ENCODE data around the gene PATE3. TPM values are rescaled to one million over a fixed set of nuclear protein-coding genes. Genes with fewer than 3 reads are reported as not detected.

The PATE3 gene
- total and polyA plus RNA-seq, 2 donors (not counting 1 experiment from before 2014, with no cell fraction given) = not detected

DNA sequence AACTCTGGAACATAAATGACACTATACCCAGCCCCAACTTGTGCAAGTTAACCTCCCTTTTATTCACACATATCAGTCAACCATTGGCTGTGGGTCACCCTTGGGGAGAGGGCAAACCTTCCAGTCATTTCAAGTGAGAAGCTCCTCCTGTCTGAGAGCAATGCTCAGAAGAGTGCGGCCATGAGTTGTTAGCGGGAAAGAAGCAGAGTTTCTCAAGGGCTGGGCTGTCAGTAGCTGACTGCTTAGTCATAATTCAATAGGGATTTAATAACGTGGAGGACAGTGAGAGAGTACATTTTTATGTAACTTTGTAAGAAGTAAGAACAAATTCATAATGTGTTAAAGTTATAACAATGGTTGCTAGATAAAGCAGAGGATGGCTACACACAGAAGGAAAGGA is 14.4 kb upstream of the PATE3 start:
- Histone ChIP-seq H3K4me3 (replicated peaks in 1 of 4; ENCODE audit: control extremely low read depth in 1 of 4, insufficient read depth in 1 of 4, low read depth in 3 of 4, low read length in 4 of 4) (no peak overlapping the region), H3K27ac (ENCODE audit: insufficient read depth, low read length) (no peak overlapping the region), H3K4me1 (ENCODE audit: control insufficient read depth, extremely low read depth, insufficient read depth, low read length) (no peaks in the 10 kb centered on the region), H3K9ac (ENCODE audit: insufficient read depth, low read length) (no peak overlapping the region), H3K79me2 (ENCODE audit: control insufficient read depth, insufficient read depth, low read length) (no peaks in the 10 kb centered on the region), H2AFZ (ENCODE audit: low read length) (no peak overlapping the region), H4K20me1 (ENCODE audit: control insufficient read depth, extremely low read depth, insufficient read depth, low read length) (no peaks in the 10 kb centered on the region), H3K27me3 (ENCODE audit: control insufficient read depth, insufficient read depth, low read length) (no peaks in the 10 kb centered on the region), H3K4me2 (ENCODE audit: extremely low read depth, insufficient read depth, low read length) (no peak overlapping the region), H3K9me3 (ENCODE audit: control insufficient read depth, insufficient read depth, low read depth, low read length) (no peaks in the 10 kb centered on the region), H3K36me3 (ENCODE audit: control insufficient read depth, insufficient read depth, low read length) (no peaks in the 10 kb centered on the region)
- TF ChIP-seq, protein P1, sequence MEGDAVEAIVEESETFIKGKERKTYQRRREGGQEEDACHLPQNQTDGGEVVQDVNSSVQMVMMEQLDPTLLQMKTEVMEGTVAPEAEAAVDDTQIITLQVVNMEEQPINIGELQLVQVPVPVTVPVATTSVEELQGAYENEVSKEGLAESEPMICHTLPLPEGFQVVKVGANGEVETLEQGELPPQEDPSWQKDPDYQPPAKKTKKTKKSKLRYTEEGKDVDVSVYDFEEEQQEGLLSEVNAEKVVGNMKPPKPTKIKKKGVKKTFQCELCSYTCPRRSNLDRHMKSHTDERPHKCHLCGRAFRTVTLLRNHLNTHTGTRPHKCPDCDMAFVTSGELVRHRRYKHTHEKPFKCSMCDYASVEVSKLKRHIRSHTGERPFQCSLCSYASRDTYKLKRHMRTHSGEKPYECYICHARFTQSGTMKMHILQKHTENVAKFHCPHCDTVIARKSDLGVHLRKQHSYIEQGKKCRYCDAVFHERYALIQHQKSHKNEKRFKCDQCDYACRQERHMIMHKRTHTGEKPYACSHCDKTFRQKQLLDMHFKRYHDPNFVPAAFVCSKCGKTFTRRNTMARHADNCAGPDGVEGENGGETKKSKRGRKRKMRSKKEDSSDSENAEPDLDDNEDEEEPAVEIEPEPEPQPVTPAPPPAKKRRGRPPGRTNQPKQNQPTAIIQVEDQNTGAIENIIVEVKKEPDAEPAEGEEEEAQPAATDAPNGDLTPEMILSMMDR (conservative IDR thresholded peaks at IDR 0.05 in 1 of 2, IDR thresholded peaks at IDR 0.05 in 1 of 2; ENCODE audit: low read depth in 1 of 2, low read length in 2 of 2) = no peak
- TF ChIP-seq EZH2 (IDR thresholded peaks at IDR 0.05; ENCODE audit: low read length, missing control alignments) = no peak
- DNase-seq (ENCODE audit: low read depth in 2 of 2) = peak in 1 of 2 donors; percentile 76

DNA sequence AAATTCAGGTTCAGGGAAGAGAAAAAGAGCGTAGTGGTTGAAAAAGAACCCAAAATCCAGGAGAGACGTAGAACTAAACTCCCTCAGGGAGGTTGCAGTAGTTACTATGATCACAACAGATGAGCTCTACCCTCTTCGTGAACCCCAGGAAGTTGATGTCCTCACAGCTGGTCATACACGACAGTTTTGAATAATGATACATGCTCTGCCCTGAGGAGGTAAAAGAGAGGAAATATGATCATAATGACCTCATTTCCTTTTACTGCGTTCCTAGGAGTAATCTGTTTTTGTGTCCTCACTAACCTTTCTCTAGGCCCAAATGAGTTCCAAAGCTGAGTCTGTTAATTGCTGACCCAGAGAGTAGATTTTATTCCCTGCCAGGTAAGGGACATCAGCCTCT is 10.6 kb upstream of the PATE3 start:
- H2AFZ ChIP-seq (ENCODE audit: low read length) = no peak overlapping the region

DNA sequence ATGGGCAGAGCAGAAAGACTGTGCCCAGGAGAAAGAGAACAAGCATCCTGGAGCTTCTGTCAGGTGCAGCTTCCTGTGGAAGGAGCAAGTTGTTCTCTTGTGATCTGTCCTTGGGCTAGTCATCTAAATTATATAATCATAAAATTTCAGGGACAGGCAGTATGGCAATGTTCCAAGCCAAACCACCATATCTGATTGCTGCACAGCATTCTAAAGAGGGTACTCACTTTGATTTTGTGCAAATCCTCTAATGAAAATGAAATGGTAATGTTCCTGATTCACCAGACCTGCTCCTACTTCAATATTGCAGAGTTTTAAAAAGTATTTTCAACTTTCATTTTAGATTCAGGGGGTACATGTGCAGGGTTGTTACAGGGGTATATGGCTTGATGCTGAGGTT is 9.2 kb upstream of the PATE3 start, which contains the start of gene PATE2:
TSS of gene PATE2 (minus strand) at position 101 of the 400 bp plus-strand sequence. CDS start at position 46, 55 bp downstream.
- no peak for DNase-seq (ENCODE audit: low read depth in 2 of 2)
- Histone ChIP-seq H3K79me2 (ENCODE audit: control insufficient read depth, insufficient read depth, low read length) (no peaks in the 10 kb centered on the region), H3K4me3 (replicated peaks in 1 of 4; ENCODE audit: control extremely low read depth in 1 of 4, insufficient read depth in 1 of 4, low read depth in 3 of 4, low read length in 4 of 4) (no peak within 1 kb of the TSS), H3K9ac (ENCODE audit: insufficient read depth, low read length) (no peak within 1 kb of the TSS), H3K4me2 (ENCODE audit: extremely low read depth, insufficient read depth, low read length) (no peak within 1 kb of the TSS), H3K36me3 (ENCODE audit: control insufficient read depth, insufficient read depth, low read length) (no peaks in the 10 kb centered on the region), H3K4me1 (ENCODE audit: control insufficient read depth, extremely low read depth, insufficient read depth, low read length) (no peaks in the 10 kb centered on the region), H3K9me3 (ENCODE audit: control insufficient read depth, insufficient read depth, low read depth, low read length) (no peaks in the 10 kb centered on the region), H3K27me3 (ENCODE audit: control insufficient read depth, insufficient read depth, low read length) (no peaks in the 10 kb centered on the region), H4K20me1 (ENCODE audit: control insufficient read depth, extremely low read depth, insufficient read depth, low read length) (no peaks in the 10 kb centered on the region), H2AFZ (ENCODE audit: low read length) (no peak within 1 kb of the TSS), H3K27ac (ENCODE audit: insufficient read depth, low read length) (no peak within 1 kb of the TSS)
- TF ChIP-seq, protein P1 (conservative IDR thresholded peaks at IDR 0.05 in 1 of 2, IDR thresholded peaks at IDR 0.05 in 1 of 2; ENCODE audit: low read depth in 1 of 2, low read length in 2 of 2) = no peak
- TF ChIP-seq EZH2 (IDR thresholded peaks at IDR 0.05; ENCODE audit: low read length, missing control alignments) = no peak

More for the DNA sequence above, 10.6 kb upstream of the PATE3 start:
- no peak overlapping the region for H3K9ac ChIP-seq (ENCODE audit: insufficient read depth, low read length)
- H3K79me2 ChIP-seq (ENCODE audit: control insufficient read depth, insufficient read depth, low read length) = no peaks in the 10 kb centered on the region
- no peaks in the 10 kb centered on the region for H3K27me3 ChIP-seq (ENCODE audit: control insufficient read depth, insufficient read depth, low read length)
- no peaks in the 10 kb centered on the region for H3K36me3 ChIP-seq (ENCODE audit: control insufficient read depth, insufficient read depth, low read length)
- no peak overlapping the region for H3K4me3 ChIP-seq (replicated peaks in 1 of 4; ENCODE audit: control extremely low read depth in 1 of 4, insufficient read depth in 1 of 4, low read depth in 3 of 4, low read length in 4 of 4)
- no peak overlapping the region for H3K27ac ChIP-seq (ENCODE audit: insufficient read depth, low read length)
- H3K4me2 ChIP-seq (ENCODE audit: extremely low read depth, insufficient read depth, low read length) = no peak overlapping the region
- peak in 1 of 2 donors; percentile 79 for DNase-seq (ENCODE audit: low read depth in 2 of 2)
- no peaks in the 10 kb centered on the region for H3K9me3 ChIP-seq (ENCODE audit: control insufficient read depth, insufficient read depth, low read depth, low read length)
- no peaks in the 10 kb centered on the region for H3K4me1 ChIP-seq (ENCODE audit: control insufficient read depth, extremely low read depth, insufficient read depth, low read length)
- TF ChIP-seq, protein P1 (conservative IDR thresholded peaks at IDR 0.05 in 1 of 2, IDR thresholded peaks at IDR 0.05 in 1 of 2; ENCODE audit: low read depth in 1 of 2, low read length in 2 of 2) = no peak
- no peak for TF ChIP-seq EZH2 (IDR thresholded peaks at IDR 0.05; ENCODE audit: low read length, missing control alignments)
- no peaks in the 10 kb centered on the region for H4K20me1 ChIP-seq (ENCODE audit: control insufficient read depth, extremely low read depth, insufficient read depth, low read length)

All from fibroblast of lung (primary cell).